Hepatocyte (in vitro differentiated cells): Measurements from ENCODE around the gene EIF4E1B. TPM values are rescaled to one million over a fixed set of nuclear protein-coding genes. Genes with fewer than 3 reads are reported as not detected.

Experiments used
- DNase-seq: peaks from one replicate; pipeline ENCODE4 v3.0.0-alpha.2; 2016; ENCODE audit warnings: low spot score
- H2AFZ ChIP-seq: fragments of 200-600 bp; sonication (generic); 2 replicates; pipeline ENCODE4 v1.6.0; 2016; ENCODE audit warnings: antibody characterized with exemption, mild to moderate bottlenecking
- H3K27ac ChIP-seq: fragments of 200-600 bp; sonication (generic); 2 replicates; pipeline ENCODE4 v1.5.1; 2016; ENCODE audit warnings: mild to moderate bottlenecking
- H3K27me3 ChIP-seq: fragments of 200-600 bp; sonication (generic); 2 replicates; pipeline ENCODE4 v1.6.1; 2016
- H3K36me3 ChIP-seq: fragments of 200-600 bp; sonication (generic); replicated peaks from 2 replicates; pipeline ENCODE4 v1.5.1; 2016; ENCODE audit warnings: low read depth; ENCODE audit not compliant: insufficient read depth
- H3K4me1 ChIP-seq: fragments of 200-600 bp; sonication (generic); 2 replicates; pipeline ENCODE4 v1.5.1; 2016; ENCODE audit warnings: mild to moderate bottlenecking, moderate library complexity; ENCODE audit not compliant: insufficient read depth
- H3K4me2 ChIP-seq: fragments of 200-600 bp; sonication (generic); 2 replicates; pipeline ENCODE4 v1.6.0; 2016
- H3K4me3 ChIP-seq: fragments of 200-600 bp; sonication (generic); 2 replicates; pipeline ENCODE4 v1.5.1; 2016; ENCODE audit warnings: mild to moderate bottlenecking
- H3K79me2 ChIP-seq: fragments of 200-600 bp; sonication (generic); 2 replicates; pipeline ENCODE4 v1.6.0; 2017; ENCODE audit warnings: mild to moderate bottlenecking
- H3K9me2 ChIP-seq: fragments of 200-600 bp; sonication (generic); replicated peaks from 2 replicates; pipeline ENCODE4 v1.6.0; 2017; ENCODE audit warnings: mild to moderate bottlenecking; ENCODE audit not compliant: insufficient read depth
- H3K9me3 ChIP-seq: fragments of 200-600 bp; sonication (generic); 2 replicates; pipeline ENCODE4 v1.5.1; 2016; ENCODE audit warnings: low read depth, mild to moderate bottlenecking
- H4K20me1 ChIP-seq: fragments of 200-600 bp; sonication (generic); 2 replicates; pipeline ENCODE4 v1.6.0; 2016; ENCODE audit warnings: mild to moderate bottlenecking; ENCODE audit not compliant: insufficient read depth, poor library complexity, severe bottlenecking
- CTCF ChIP-seq: fragments of 200-600 bp; sonication (generic); IDR thresholded peaks from 2 replicates; pipeline ENCODE4 v1.5.1; 2016; ENCODE audit warnings: antibody characterized with exemption, mild to moderate bottlenecking; ENCODE audit not compliant: poor library complexity
- EZH2 ChIP-seq: fragments of 200-600 bp; sonication (generic); IDR thresholded peaks from 2 replicates; pipeline ENCODE4 v1.6.1; 2016; ENCODE audit warnings: antibody characterized with exemption, mild to moderate bottlenecking, borderline replicate concordance
- EZH2phosphoT487 ChIP-seq: fragments of 200-600 bp; sonication (generic); IDR thresholded peaks from one replicate; pipeline ENCODE4 v1.6.1; 2018; ENCODE audit warnings: antibody characterized with exemption, mild to moderate bottlenecking, low read depth, moderate library complexity; ENCODE audit not compliant: unreplicated experiment, severe bottlenecking
- WGBS: methylation state at CpG from one replicate; pipeline ENCODE4 v1.1.6; 2016; ENCODE audit warnings: low lambda C conversion rate; ENCODE audit errors: missing lambda C conversion rate; 5-methylcytosine and 5-hydroxymethylcytosine counted together
- microRNA-seq: library from miRNA; unstranded; fragments of <30 nt; microRNA quantifications from one replicate; pipeline ENCODE4, GENCODE V29; 2017
- polyA plus RNA-seq: library from polyadenylated mRNA; unstranded; fragments of >200 nt; fragmentation: Nextera tagmentation; extraction: Ambion mirVana; gene quantifications from 2 replicates; pipeline ENCODE4 v1.2.1, GENCODE V29; 2016
- small RNA-seq: library from RNA; depleted of rRNA; stranded (forward); fragments of <200 nt; gene quantifications from one replicate; pipeline ENCODE3, GENCODE V24; 2014
- total RNA-seq: library from RNA; depleted of rRNA; stranded (reverse); fragments of >200 nt; gene quantifications from 2 replicates; pipeline ENCODE4 v1.2.3, GENCODE V29; 2014

Gene EIF4E1B
- total and polyA plus RNA-seq, 2 experiments from 2014 or later: not detected

DNA sequence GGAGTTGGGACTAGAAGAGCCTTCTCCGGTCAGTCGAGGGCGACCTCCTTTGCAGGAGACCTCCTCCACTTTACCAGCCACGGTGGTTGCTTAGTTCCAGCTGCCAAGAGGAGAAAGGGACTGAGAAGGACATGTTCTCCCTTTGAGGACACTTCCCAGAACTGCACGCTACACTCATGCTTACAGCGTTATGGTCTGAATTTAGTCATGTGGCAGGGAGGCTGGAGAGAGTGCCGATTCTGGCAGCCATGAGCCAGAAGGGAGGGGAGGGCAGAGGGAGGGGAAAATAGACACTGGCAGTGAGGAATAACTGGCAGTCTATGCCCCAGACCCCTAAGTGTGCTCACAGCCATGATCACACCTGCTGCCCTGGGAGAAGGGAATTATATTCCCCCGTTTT is 64.6 kb downstream of the EIF4E1B start:
- 71% methylated on average over 8 of the region's 8 CpGs for WGBS
- TF ChIP-seq CTCF (no peak), EZH2phosphoT487 (no peak), EZH2 (no peak)
- Histone ChIP-seq H3K27ac (no peak overlapping the region), H3K79me2 (no peaks in the 10 kb centered on the region), H3K9me2 (no peaks in the 10 kb centered on the region), H2AFZ (no peak overlapping the region), H3K9me3 (no peaks in the 10 kb centered on the region), H3K4me1 (peaks cover 5% of the 10 kb centered on the region), H3K4me3 (no peak overlapping the region), H4K20me1 (no peaks in the 10 kb centered on the region), H3K36me3 (no peaks in the 10 kb centered on the region), H3K4me2 (no peak overlapping the region), H3K27me3 (peaks cover 12% of the 10 kb centered on the region)
- no peak for DNase-seq

Small RNA genes lying within 50 kb of the gene (microRNA-seq; reads per million reads assigned to microRNA genes)
- not detected for gene MIR4281

Small RNA genes lying within 50 kb of the gene (small RNA-seq; reads per million reads assigned to genes)
- gene MIR4281: not detected

Other genes with a start within 250 kb of the EIF4E1B start
- 22.9 and 25.6 TPM in 2 replicates for gene NOP16, start 242.1 kb upstream of the EIF4E1B start, total RNA-seq
- gene NOP16, start 242.1 kb upstream of the EIF4E1B start, polyA plus RNA-seq: 64.0 and 82.3 TPM in 2 replicates
- 109 and 161 TPM in 2 replicates for gene HIGD2A, start 241.9 kb upstream of the EIF4E1B start, total RNA-seq
- gene HIGD2A, start 241.9 kb upstream of the EIF4E1B start, polyA plus RNA-seq: 222 and 224 TPM in 2 replicates
- gene CLTB, start 214.1 kb upstream of the EIF4E1B start, total RNA-seq: 131 and 139 TPM in 2 replicates
- gene CLTB, start 214.1 kb upstream of the EIF4E1B start, polyA plus RNA-seq: 284 and 289 TPM in 2 replicates
- gene FAF2, start 182.3 kb upstream of the EIF4E1B start, total RNA-seq: 63.1 and 66.4 TPM in 2 replicates
- gene FAF2, start 182.3 kb upstream of the EIF4E1B start, polyA plus RNA-seq: 43.0 and 47.3 TPM in 2 replicates
- gene RNF44, start 93.3 kb upstream of the EIF4E1B start, total RNA-seq: 9.5 and 13.0 TPM in 2 replicates
- 17.4 and 19.6 TPM in 2 replicates for gene RNF44, start 93.3 kb upstream of the EIF4E1B start, polyA plus RNA-seq
- 24.8 and 29.8 TPM in 2 replicates for gene CDHR2, start 81.3 kb upstream of the EIF4E1B start, total RNA-seq
- 16.3 and 28.3 TPM in 2 replicates for gene CDHR2, start 81.3 kb upstream of the EIF4E1B start, polyA plus RNA-seq
- gene GPRIN1, start 20.5 kb upstream of the EIF4E1B start, total RNA-seq: 1.4 and 1.6 TPM in 2 replicates
- gene GPRIN1, start 20.5 kb upstream of the EIF4E1B start, polyA plus RNA-seq: 2.2 and 3.9 TPM in 2 replicates
- not detected in 2 replicates for gene SNCB, start 141 bp upstream of the EIF4E1B start, total RNA-seq
- gene SNCB, start 141 bp upstream of the EIF4E1B start, polyA plus RNA-seq: 0.57 TPM in 1 of 2 replicates, not detected in the other
- 33.2 and 33.4 TPM in 2 replicates for gene TSPAN17, start 16.8 kb downstream of the EIF4E1B start, total RNA-seq
- gene TSPAN17, start 16.8 kb downstream of the EIF4E1B start, polyA plus RNA-seq: 27.9 TPM in 2 replicates
- gene UNC5A, start 179.9 kb downstream of the EIF4E1B start, total RNA-seq: 0.10 and 0.12 TPM in 2 replicates
- 0.39 and 1.1 TPM in 2 replicates for gene UNC5A, start 179.9 kb downstream of the EIF4E1B start, polyA plus RNA-seq